Mesothelial cell of epicardium (in vitro differentiated cells): ENCODE results near the gene NME5. TPM values are rescaled to one million over a fixed set of nuclear protein-coding genes. Genes with fewer than 3 reads are reported as not detected.

Experiments
- DNase-seq, 2 experiments: peaks; one replicate each; pipeline ENCODE4 v3.0.0; 2021; ENCODE audit warnings: low spot score in 2 of 2; ENCODE audit not compliant: unreplicated experiment in 2 of 2
- H3K27ac Mint-ChIP-seq: 2 replicates; pipeline ENCODE4 v1.8.0; 2021; ENCODE audit warnings: mixed read lengths
- H3K27me3 Mint-ChIP-seq: 2 replicates; pipeline ENCODE4 v1.8.0; 2021; ENCODE audit warnings: low read depth, mixed read lengths
- H3K36me3 Mint-ChIP-seq: 2 replicates; pipeline ENCODE4 v1.8.0; 2021; ENCODE audit warnings: mixed read lengths
- H3K4me1 Mint-ChIP-seq: 2 replicates; pipeline ENCODE4 v1.8.0; 2021; ENCODE audit warnings: mixed read lengths
- H3K4me3 Mint-ChIP-seq: 2 replicates; pipeline ENCODE4 v1.8.0; 2021; ENCODE audit warnings: mild to moderate bottlenecking, moderate library complexity, mixed read lengths
- H3K9me3 Mint-ChIP-seq: 2 replicates; pipeline ENCODE4 v1.8.0; 2021; ENCODE audit warnings: mixed read lengths
- total RNA-seq: library from RNA; stranded (reverse); gene quantifications from 3 replicates; pipeline ENCODE4 v1.2.1, GENCODE V29; 2021
- TF ChIP-seq, protein P1 (sequence below): fragments of 200-600 bp; sonication (generic); IDR thresholded peaks from one replicate; pipeline ENCODE4 v1.5.0; 2021; ENCODE audit warnings: antibody characterized with exemption; ENCODE audit not compliant: unreplicated experiment

The NME5 gene
- total RNA-seq, 1 donor from 2014 or later = 3.4 TPM

GRCh38 chr5:138102454-138103318, 36.5 kb downstream of the NME5 start:
- H3K4me3 Mint-ChIP-seq = no peak overlapping the region
- peaks cover 20% of the 10 kb centered on the region for H3K27me3 Mint-ChIP-seq
- H3K4me1 Mint-ChIP-seq = peaks cover 2% of the 10 kb centered on the region
- no peaks in the 10 kb centered on the region for H3K36me3 Mint-ChIP-seq
- no peak for DNase-seq
- no peak overlapping the region for H3K27ac Mint-ChIP-seq
- TF ChIP-seq, protein P1, sequence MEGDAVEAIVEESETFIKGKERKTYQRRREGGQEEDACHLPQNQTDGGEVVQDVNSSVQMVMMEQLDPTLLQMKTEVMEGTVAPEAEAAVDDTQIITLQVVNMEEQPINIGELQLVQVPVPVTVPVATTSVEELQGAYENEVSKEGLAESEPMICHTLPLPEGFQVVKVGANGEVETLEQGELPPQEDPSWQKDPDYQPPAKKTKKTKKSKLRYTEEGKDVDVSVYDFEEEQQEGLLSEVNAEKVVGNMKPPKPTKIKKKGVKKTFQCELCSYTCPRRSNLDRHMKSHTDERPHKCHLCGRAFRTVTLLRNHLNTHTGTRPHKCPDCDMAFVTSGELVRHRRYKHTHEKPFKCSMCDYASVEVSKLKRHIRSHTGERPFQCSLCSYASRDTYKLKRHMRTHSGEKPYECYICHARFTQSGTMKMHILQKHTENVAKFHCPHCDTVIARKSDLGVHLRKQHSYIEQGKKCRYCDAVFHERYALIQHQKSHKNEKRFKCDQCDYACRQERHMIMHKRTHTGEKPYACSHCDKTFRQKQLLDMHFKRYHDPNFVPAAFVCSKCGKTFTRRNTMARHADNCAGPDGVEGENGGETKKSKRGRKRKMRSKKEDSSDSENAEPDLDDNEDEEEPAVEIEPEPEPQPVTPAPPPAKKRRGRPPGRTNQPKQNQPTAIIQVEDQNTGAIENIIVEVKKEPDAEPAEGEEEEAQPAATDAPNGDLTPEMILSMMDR = no peak
- H3K9me3 Mint-ChIP-seq = no peaks in the 10 kb centered on the region

GRCh38 chr5:138096997-138097828, 42.0 kb downstream of the NME5 start:
- TF ChIP-seq, protein P1 = no peak
- Mint-ChIP-seq H3K4me1 (no peaks in the 10 kb centered on the region), H3K36me3 (no peaks in the 10 kb centered on the region), H3K27me3 (peaks cover 41% of the 10 kb centered on the region), H3K9me3 (no peaks in the 10 kb centered on the region), H3K27ac (no peak overlapping the region), H3K4me3 (no peak overlapping the region)
- no peak for DNase-seq

- Mint-ChIP-seq H3K4me3 (no peak overlapping the region), H3K27me3 (peaks cover 38% of the 10 kb centered on the region), H3K4me1 (no peaks in the 10 kb centered on the region), H3K27ac (no peak overlapping the region), H3K36me3 (no peaks in the 10 kb centered on the region), H3K9me3 (no peaks in the 10 kb centered on the region)
- TF ChIP-seq, protein P1 = no peak
- no peak for DNase-seq
Observed at GRCh38 chr5:138096363-138096762, 42.9 kb downstream of the NME5 start.

DNA sequence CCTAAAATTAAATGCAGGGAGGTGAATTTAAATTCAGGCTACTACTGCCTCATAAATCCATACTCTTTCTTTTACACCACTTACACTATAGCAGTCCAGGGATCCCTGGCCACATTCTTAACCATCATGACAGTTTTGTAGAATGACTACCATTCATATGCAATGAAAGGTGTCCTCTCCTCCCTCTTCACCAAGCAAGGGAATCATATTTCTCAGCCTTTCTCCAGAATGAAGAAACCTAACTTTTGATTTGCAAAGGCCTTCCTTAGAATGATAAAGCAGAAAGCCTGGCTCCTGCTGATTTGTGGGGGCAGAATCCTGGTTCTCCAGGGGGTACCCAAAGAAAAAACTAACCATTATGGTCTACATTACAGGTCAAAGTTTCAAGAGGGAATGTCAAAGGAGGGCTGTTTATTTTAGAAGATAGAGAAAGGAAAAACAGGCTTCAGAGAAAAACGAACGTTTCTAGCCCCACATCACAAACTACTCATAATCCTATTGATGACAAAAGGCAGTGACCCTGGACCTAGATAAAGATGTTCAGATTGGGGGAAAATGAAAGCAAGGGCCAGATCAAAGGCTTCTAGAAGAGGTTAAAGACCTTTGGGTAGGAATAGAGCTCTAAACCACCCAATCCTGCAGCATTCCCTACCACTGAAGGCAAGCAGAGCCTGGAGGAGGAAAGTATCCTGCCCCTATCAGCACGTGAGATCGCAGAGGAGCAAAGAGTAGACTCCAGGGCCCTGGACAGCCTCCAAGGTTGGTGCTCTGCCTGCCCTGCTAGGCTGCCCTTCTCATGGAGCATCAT, 43.9 kb downstream of the NME5 start:
- Mint-ChIP-seq H3K27me3 (peaks cover 34% of the 10 kb centered on the region), H3K4me1 (no peaks in the 10 kb centered on the region), H3K36me3 (no peaks in the 10 kb centered on the region), H3K27ac (no peak overlapping the region), H3K9me3 (no peaks in the 10 kb centered on the region), H3K4me3 (no peak overlapping the region)
- TF ChIP-seq, protein P1 = no peak
- no peak for DNase-seq

GRCh38 chr5:138093036-138093435, 46.2 kb downstream of the NME5 start:
- no peaks in the 10 kb centered on the region for H3K9me3 Mint-ChIP-seq
- no peak overlapping the region for H3K4me3 Mint-ChIP-seq
- DNase-seq = no peak
- no peaks in the 10 kb centered on the region for H3K36me3 Mint-ChIP-seq
- no peak overlapping the region for H3K27ac Mint-ChIP-seq
- H3K4me1 Mint-ChIP-seq = no peaks in the 10 kb centered on the region
- TF ChIP-seq, protein P1 = no peak
- H3K27me3 Mint-ChIP-seq = peaks cover 27% of the 10 kb centered on the region
